HG03439 (cell line): ENCODE data around the gene BBS9.

Experiments used
- ATAC-seq: cut with Tn5 transposase; IDR thresholded peaks from one replicate; pipeline ENCODE4 v1.9.1; 2021; ENCODE audit warnings: mild to moderate bottlenecking, moderate library complexity; ENCODE audit not compliant: unreplicated experiment

BBS9 gene

DNA sequence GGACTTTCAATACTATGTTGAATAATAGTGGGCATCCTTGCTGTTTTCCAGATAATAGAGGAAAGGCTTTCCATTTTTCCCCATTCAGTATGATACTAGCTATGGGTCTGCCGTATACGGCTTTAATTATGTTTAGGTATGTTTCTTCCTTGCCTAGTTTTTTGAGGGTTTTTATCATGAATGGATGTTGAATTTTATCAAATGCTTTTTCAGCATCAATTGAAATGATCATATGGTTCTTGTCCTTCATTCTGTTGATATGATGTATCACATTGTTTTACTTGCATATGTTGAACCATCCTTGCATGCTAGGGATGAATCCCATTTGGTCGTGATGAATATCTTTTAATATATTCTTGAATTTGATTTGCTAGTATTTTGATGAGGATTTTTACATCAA lies 11.0 kb upstream of the BBS9 start:
- ATAC-seq, result no peak

GRCh38 chr7:33127085-33127484 lies 2.3 kb upstream of the BBS9 start:
- ATAC-seq, result no peak

DNA sequence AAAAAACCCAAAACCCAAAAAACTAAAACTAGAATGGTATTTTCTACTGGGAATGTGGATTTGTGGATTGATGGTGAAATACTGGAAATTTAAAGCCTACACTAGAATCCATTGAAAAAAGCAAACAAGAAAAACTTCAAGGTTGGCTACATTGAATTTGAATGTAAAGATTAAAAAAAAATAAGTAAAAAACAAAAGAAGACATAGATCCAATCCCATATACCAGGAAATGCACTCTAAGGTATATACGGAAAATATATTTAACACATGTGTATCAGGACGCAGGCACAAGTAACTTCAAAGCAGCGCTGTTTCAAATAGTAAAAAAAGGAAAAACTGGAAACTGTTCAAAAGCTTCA lies 754 bp upstream of the BBS9 start:
- no peak for ATAC-seq

- no peak for ATAC-seq
These were observed 416 bp downstream of the BBS9 start for GRCh38 chr7:33129806-33130153.

- no peak for ATAC-seq
These were observed 820 bp downstream of the BBS9 start for GRCh38 chr7:33130184-33130583.

GRCh38 chr7:33137103-33137502 lies 7.7 kb downstream of the BBS9 start:
- no peak for ATAC-seq

DNA sequence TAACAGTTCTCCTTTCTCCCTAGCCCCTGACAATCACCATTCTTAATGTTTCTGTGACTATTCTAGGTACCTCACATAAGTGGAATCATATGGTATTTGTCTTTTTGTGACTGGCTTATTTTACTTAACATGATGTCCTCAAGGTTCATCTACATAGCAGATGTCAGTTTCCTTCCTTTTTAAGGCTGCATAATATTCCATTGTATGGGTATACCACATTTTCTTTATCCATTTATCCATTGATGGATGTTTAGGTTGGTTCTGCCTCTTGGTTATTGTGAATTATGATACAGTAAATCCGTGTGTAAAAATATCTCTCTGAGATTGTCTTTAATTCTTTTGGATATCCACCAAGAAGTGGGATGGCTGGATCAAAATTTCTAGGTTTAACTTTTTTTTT lies 13.2 kb downstream of the BBS9 start:
- no peak for ATAC-seq

GRCh38 chr7:33143996-33144718 lies 14.8 kb downstream of the BBS9 start:
- no peak for ATAC-seq

DNA sequence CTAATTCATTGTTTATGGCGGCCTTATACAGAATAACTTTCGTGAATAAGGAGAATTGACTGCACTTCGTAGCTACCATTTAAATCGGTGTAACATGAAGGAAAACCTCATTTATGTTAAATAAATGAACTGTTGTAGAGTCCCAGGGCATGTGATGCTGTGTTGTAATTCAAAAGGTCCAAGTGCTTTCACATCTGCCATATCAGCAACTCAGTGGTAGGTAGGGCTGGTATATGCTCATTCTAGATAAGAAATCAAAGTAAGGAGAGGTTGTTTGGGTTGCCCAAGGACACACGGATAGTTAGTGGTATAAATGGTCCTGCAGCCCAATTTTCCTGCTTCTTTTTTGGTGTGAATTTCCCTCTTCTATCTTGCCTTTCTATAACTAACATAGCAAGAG lies 15.8 kb downstream of the BBS9 start:
- ATAC-seq, result no peak

- ATAC-seq, result no peak
These were observed 22.7 kb downstream of the BBS9 start for GRCh38 chr7:33152087-33152486.

- ATAC-seq, result no peak
These were observed 26.4 kb downstream of the BBS9 start for GRCh38 chr7:33155811-33156210.

- no peak for ATAC-seq
These were observed 27.1 kb downstream of the BBS9 start for GRCh38 chr7:33156441-33156840.

GRCh38 chr7:33157311-33157710 lies 27.9 kb downstream of the BBS9 start:
- no peak for ATAC-seq

DNA sequence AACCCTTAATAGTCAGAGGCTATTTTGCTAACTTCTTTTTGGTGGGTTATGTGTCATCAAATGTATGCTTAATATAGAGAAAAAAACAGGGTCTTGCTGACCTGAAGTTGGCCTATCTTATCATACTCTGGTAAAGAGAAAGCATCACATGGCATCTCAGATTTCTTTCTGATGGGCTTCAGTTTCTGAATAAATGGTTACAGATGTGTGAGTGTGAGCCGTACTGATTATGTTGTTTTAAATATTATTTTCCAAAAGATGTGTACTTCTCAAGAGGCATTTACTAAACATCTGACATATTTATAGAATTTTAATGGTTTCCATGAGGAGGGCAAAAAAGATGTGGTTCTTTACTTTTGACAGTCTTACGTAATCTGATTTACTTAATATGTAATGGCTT lies 28.4 kb downstream of the BBS9 start:
- ATAC-seq, result no peak

DNA sequence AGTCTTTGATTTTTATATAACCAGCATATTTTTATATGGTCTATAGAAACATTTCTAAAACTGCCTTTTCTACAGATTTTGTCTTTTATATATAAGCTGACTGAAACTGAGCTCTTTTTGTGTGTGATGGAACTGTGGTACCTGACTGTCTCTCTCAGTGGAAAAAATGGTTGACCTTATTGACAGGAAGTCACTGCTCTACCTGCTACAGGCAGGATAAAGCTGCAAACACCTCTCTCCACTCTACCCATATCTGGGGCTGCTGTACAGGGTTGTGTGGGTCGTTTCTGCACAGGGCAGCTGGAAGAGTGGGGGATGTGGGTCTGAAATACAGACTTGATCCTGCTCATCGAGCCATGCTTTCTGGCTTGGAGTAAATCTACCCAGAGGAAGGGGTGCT lies 48.5 kb downstream of the BBS9 start:
- ATAC-seq, result no peak

GRCh38 chr7:33179519-33179918 lies 50.2 kb downstream of the BBS9 start:
- ATAC-seq, result no peak

DNA sequence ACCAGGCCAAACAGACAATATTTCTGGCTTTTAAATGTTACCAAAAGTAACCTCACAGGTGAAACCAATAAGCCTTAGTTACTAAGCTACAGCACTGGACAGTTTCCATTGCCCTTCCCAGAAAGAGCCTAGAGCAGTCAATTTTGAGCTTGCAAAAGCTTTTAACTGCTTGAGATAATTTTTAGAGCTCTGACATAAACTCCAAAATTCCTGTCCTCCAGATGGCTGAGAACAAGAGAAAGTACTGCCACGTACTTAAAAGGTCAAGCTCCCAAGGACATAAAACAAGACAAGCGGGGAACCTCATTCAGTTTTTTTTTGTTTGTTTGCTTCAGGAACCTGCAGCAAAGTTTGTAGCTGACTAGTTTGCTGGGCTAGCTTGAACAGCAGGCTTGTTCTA lies 54.1 kb downstream of the BBS9 start:
- ATAC-seq, result no peak

DNA sequence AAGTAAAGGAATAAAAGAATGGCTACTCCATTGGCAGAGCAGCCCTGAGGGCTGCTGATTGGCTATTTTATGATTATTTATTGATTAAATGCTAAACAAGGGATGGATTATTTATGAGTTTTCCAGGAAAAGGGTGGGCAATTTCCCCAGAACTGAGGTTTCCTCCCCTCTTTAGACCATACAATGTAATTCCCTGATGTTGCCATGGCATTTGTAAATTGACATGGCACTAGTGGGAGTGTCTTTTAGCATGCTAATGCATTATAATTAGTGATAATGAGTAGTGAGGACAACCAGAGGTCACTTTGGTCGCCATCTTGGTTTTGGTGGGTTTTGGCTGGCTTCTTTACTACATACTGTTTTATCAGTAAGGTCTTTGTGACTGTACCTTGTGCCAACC lies 55.5 kb downstream of the BBS9 start:
- no peak for ATAC-seq

- peak; percentile 64 for ATAC-seq
These were observed 56.4 kb downstream of the BBS9 start for GRCh38 chr7:33185786-33186185.

DNA sequence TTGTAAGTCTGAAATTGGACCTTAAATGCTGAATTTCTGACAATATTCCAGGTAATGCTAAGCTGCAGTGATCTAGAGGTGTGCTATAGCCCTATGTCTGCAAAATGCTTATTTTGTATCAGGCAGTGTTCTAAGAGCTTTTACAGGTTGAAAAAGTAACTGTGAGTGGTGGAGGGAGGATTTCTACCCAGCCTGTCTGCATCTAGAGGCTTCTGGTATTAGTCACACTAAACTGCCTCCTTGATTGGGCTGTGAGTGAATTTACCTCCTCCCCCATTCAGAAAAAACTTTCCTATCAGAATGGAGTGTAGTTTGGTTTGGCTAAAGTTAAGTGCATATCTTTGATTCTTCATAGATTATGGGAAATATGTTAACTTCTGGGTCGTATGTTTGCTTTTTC lies 56.8 kb downstream of the BBS9 start:
- no peak for ATAC-seq

- ATAC-seq, result no peak
These were observed 61.4 kb downstream of the BBS9 start for GRCh38 chr7:33190688-33191304.

DNA sequence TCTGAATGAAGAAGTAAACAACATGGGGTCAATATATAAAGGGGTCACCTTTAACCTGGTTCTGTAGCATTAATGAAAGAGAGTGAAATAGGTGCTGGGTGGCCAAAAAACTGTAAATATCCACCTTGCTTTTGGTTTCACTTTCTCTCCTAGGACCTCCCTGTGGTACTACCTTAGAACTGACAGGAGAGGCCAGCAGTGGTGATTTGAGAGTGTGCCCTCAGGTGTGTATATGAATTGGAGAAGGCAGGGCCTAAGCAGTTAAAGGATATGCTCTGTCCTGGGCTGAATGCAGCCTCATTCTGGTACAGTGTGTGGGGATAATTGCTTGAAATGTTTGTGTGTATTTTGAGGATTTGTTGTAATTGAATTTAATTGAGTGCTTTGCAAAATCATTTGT lies 62.0 kb downstream of the BBS9 start:
- ATAC-seq, result peak; percentile 75

GRCh38 chr7:33192695-33193291 lies 63.4 kb downstream of the BBS9 start:
- ATAC-seq, result no peak
